DMS53 treated with DMSO at 0.1 percent for 48 hours (cell line): Measurements from ENCODE around the gene CATSPERZ.
"Not testable (repeated sequence)": the region's sequence is repeated elsewhere in the genome, so short reads cannot be mapped to it uniquely, and the experiment has no call there.

Experiments
- DNase-seq: peaks from one replicate; lab custom pipeline; 2025; ENCODE audit not compliant: unreplicated experiment; lab: John Stamatoyannopoulos, UW

CATSPERZ gene

GRCh38 chr11:64303109-64304031 lies 3.2 kb downstream of the CATSPERZ start:
- DNase-seq, result no peak

- no peak for DNase-seq
Measured at GRCh38 chr11:64304032-64304315, 3.8 kb downstream of the CATSPERZ start.

DNA sequence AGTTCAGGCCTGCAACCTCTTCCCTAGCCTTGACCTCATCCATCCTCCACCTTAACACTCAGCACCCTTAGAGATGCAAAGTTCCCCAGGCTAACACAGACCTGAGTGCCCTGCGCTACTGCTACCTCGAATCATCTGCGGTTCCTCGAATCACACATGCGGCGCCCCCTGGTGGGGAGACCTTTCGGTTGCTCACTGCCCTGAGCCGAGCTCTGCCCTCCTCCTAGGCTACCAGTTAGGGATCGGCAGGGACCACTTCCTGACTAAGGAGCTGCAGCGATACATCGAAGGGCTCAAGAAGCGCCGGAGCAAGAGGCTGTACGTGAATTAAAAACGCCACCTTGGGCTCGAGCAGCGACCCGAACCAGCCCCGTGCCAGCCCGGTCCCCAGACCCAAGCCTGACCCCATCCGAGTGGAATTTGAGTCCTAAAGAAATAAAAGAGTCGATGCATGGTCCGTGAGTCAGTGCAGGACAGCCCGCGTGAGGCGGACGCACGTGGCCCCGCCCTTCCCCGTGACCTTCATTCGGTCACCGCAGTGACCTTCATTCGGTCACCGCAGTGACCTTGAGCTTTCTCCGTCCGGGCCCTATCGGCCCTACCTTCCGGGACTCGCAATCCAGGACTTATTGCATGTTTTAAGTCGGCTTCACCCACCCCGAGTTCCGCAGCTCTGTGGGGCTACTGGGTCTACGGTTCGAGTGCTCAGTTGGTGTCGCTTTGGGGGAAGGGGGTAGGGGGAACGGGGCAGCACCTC lies 4.3 kb downstream of the CATSPERZ start:
- DNase-seq, result peak; percentile 92

GRCh38 chr11:64305075-64305690 lies 5.0 kb downstream of the CATSPERZ start, which contains the start of gene ESRRA:
TSS of gene ESRRA (plus strand) at chr11:64305524. CDS start at chr11:64307180, 1,656 bp downstream.
- DNase-seq, result peak; percentile 97

DNA sequence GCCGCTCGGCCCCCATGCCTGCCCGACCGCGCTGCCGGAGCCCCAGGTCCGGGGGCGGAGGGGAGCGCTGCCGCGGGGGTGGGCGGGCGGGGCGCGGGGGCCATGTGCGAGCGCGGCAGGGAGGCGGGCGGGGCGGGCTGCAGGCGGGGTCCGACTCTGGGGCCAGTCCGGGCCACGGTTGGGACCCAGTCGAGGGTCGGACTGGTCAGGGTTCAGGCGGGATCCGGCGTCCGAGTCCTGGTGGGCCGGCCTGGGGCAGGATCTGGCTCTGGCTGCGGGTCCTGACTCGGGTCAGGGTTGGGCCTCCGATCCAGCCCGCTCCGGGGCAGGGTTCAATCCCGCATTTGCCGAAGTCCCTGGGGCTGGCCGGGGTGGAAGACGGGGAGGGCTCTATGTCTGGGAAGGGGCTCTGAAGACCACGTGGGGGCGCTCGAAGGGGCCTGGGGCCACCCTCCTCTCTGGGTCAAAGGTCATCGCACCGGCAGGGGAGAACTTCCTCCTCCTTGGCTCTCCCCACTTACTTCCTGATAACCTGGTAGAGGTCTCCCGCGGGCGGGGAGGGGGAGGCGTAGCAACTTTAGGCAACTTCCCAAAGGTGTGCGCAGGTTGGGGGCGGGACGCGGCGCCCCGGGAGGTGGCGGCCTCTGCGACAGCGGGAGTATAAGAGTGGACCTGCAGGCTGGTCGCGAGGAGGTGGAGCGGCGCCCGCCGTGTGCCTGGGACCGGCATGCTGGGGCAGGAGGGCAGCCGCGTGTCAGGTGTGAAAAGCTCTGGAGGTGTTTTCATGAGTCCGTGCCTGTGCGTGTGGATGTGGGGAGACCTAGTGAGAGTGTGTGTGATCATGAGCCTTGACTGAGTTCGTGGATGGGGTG lies 5.8 kb downstream of the CATSPERZ start:
- no peak for DNase-seq

GRCh38 chr11:64306563-64306875 lies 6.4 kb downstream of the CATSPERZ start:
- DNase-seq, result no peak

DNA sequence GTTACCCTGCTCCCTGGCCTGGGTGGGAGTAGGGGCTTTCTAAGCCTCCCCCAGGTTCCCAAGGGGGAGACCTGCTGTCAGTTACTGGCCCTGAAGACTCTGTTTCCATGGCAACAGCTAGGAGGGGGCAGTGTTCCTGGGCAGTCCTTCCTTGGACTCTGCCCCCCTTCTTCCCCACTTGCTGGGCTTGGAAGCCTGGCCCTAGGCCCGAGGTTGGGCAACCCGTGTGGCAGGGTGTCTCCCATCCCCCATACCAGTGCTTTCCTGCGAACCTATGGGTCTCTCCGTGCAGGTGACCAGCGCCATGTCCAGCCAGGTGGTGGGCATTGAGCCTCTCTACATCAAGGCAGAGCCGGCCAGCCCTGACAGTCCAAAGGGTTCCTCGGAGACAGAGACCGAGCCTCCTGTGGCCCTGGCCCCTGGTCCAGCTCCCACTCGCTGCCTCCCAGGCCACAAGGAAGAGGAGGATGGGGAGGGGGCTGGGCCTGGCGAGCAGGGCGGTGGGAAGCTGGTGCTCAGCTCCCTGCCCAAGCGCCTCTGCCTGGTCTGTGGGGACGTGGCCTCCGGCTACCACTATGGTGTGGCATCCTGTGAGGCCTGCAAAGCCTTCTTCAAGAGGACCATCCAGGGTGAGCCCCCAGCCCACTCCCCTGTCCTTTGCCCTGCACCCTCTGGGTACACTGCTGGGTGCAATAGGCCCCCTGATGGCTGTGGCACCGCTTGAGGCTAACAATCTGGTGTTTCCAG lies 6.9 kb downstream of the CATSPERZ start:
- DNase-seq, result no peak

DNA sequence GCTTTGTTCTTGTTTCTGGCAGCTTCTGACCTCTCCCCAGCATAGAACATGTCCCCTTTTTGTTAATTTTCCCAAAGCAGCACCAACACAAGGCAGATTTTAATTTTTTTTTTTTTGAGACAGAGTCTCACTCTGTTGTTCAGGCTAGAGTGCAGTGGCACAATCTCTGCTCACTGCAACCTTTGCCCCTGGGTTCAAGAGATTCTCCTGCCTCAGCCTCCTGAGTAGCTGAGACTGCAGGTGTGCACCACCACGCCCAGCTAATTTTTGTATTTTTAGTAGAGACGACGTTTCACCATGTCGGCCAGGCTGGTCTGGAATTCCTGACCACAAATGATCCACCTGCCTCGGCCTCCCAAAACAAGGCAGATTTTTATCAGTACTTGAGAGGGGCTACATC lies 7.6 kb downstream of the CATSPERZ start:
- not testable (repeated sequence) for DNase-seq

DNA sequence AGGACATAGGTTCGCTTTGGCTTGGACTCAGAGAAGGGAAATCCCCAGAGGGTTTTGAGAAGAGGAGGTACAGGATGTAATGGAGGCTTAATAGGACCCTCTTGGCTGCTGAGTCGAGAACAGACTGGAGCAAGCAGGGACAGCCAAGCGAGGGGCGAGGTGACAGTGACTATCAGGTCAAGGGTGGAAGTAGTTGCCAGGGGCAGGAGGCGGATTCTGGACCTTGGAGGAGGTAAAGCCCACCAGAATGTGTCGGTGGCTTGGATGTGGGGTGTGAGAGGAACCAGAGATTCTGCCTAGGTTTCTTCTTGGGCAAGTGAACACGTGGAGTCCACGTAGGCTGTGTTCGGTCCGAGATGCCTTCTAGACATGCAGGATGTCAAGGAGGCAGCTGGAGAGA lies 12.8 kb downstream of the CATSPERZ start:
- DNase-seq, result no peak

DNA sequence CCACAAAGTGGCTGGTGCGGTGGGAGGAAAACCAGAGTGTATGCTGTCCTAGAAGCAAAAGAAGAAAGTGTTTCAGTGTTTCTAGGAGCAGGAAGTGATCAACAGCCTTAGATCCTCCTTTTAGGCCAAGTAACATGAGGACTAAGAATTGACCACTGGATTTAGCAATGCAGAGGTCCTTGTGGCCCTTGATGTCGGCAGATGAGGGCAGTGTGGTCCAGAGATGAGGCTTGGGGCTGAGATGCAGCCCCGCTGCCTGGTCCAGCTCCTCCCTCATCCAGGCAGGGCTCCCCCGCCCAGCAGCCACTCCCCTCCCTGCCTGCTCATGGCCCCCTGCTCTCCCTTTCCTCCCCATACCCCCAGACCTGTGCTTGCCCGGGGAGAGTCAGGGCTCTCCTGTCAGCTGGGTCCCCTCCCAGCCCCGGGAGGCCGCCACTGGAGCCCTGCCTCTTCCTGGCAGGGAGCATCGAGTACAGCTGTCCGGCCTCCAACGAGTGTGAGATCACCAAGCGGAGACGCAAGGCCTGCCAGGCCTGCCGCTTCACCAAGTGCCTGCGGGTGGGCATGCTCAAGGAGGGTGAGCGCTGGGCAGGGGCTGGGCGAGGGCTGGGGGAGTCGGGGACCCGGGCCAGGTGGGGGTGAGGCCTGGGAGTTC lies 13.5 kb downstream of the CATSPERZ start:
- no peak for DNase-seq

- DNase-seq, result no peak
Measured at GRCh38 chr11:64314146-64314804, 14.1 kb downstream of the CATSPERZ start.

- no peak for DNase-seq
Measured at GRCh38 chr11:64314805-64315561, 14.8 kb downstream of the CATSPERZ start.

GRCh38 chr11:64315667-64316526 lies 15.7 kb downstream of the CATSPERZ start:
- DNase-seq, result not testable (repeated sequence)

DNA sequence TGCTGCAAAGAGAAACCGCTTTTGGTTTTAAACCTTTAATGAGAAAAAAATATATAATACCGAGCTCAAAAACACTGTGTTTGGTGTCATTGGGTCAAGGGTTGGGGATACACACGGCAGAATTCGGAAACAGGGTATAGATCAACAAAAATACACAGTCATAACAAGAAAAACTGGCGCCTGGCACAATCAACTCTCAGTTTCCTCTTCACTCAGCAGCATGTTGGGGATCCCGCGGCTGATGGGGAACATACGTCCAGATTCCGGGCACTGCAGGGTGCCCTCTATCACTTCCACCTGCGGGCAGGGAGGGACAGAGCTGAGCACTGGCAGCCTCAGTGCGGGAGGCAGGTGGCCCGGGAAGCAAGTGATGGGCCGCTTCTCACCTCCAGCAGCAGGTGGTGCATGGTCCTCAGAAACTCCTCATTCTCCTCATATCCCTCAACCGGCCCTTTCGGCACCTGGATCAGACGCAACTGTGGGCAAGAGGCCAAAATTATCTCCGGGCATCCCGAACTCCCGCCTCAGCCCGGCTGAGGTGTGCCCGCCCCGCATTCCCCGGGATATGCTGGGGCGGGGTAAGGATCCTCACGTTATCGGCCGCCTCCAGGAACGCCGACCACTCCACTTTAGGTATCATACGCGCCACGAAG lies 16.6 kb downstream of the CATSPERZ start:
- DNase-seq, result peak; percentile 67

- DNase-seq, result peak; percentile 98
Measured at GRCh38 chr11:64317325-64317960, 17.3 kb downstream of the CATSPERZ start, which contains the start of gene TRMT112. TSS of gene TRMT112 (minus strand) at chr11:64317559. CDS start at chr11:64317526, 33 bp downstream.

- DNase-seq, result peak; percentile 93
Measured at GRCh38 chr11:64317961-64318765, 18.0 kb downstream of the CATSPERZ start, which contains the start of gene PRDX5. TSS of gene PRDX5 (plus strand) at chr11:64318121. CDS start at chr11:64318216, 95 bp downstream.
